ENCODE measurements around the gene AR. TPM values are rescaled to one million over a fixed set of nuclear protein-coding genes. Genes with fewer than 3 reads are reported as not detected.

The AR gene
- total and polyA plus RNA-seq, 2 of the 8 experiments (the other 6 are each of a cell fraction or from before 2014, with no cell fraction given), result 7.1 to 10.7 TPM

GRCh38 chrX:67723580-67724351 lies 179.9 kb downstream of the AR start:
- H3K79me1 ChIP-seq (ENCODE audit: low read depth, low read length), result no peaks in the 10 kb centered on the region
- no peak overlapping the region for H3K4me2 ChIP-seq (ENCODE audit: insufficient read depth in 1 of 2, low read depth in 2 of 2, low read length in 2 of 2)
- H3K36me3 ChIP-seq (ENCODE audit: control insufficient read depth in 2 of 4, insufficient read depth in 4 of 4, low read length in 3 of 4), result peaks cover 0 to 5% (median 1%) of the 10 kb centered on the region in 4 experiments; a peak in 1 of 8 replicates
- H3K9ac ChIP-seq (replicated peaks in 1 of 4; ENCODE audit: extremely low read depth in 1 of 4, low read depth in 3 of 4, low read length in 3 of 4), result no peak overlapping the region
- ChIA-PET POLR2A (ENCODE audit: partially characterized antibody) (no interaction called here), CTCF (ENCODE audit: partially characterized antibody) (interaction anchor here (0.7 to 1.1 kb wide), 2 partner anchors 364 to 422 kb away, joined by 3 read pairs; no protein-coding TSS in a partner anchor)
- no peak overlapping the region for H3K14ac ChIP-seq (ENCODE audit: insufficient read length)
- no peak overlapping the region for H2AK5ac ChIP-seq (ENCODE audit: low read depth, low read length)
- no peak overlapping the region for H3K18ac ChIP-seq (ENCODE audit: extremely low read depth, low read length)
- H3K9me3 ChIP-seq (ENCODE audit: insufficient read depth in 2 of 2, low read depth in 1 of 2, low read length in 1 of 2), result no peaks in the 10 kb centered on the region
- no peak overlapping the region for H3K4ac ChIP-seq (replicated peaks; ENCODE audit: insufficient read length, low read depth, low read length)
- no peak overlapping the region for H2AFZ ChIP-seq (ENCODE audit: low read length)
- FAIRE-seq (no peak), DNase-seq (ENCODE audit: low read depth in 1 of 2, low spot score in 2 of 2) (no peak)
- H4K20me1 ChIP-seq (replicated peaks in 1 of 2; ENCODE audit: control insufficient read depth in 1 of 2, insufficient read depth in 2 of 2, low read length in 2 of 2), result no peaks in the 10 kb centered on the region
- no peak overlapping the region for H3K56ac ChIP-seq (replicated peaks; ENCODE audit: insufficient read length, low read depth, low read length)
- no peaks in the 10 kb centered on the region for H3K79me2 ChIP-seq (ENCODE audit: control insufficient read depth in 1 of 2, insufficient read depth in 2 of 2, low read length in 2 of 2)
- H3K27ac ChIP-seq (ENCODE audit: low read depth, low read length), result no peak overlapping the region
- H4K91ac ChIP-seq (replicated peaks; ENCODE audit: insufficient read length, low read length), result no peak overlapping the region
- H3K4me3 ChIP-seq (ENCODE audit: extremely low read depth in 1 of 4, insufficient read depth in 2 of 4, low read depth in 3 of 4, low read length in 4 of 4), result no peak overlapping the region
- H4K5ac ChIP-seq (ENCODE audit: insufficient read length, low read depth, low read length), result no peak overlapping the region
- H3K4me1 ChIP-seq (replicated peaks in 1 of 4; ENCODE audit: control insufficient read depth in 3 of 4, insufficient read depth in 4 of 4, low read length in 3 of 4), result no peaks in the 10 kb centered on the region
- no peak overlapping the region for H2BK120ac ChIP-seq (replicated peaks; ENCODE audit: low read depth, low read length)
- H4K8ac ChIP-seq (ENCODE audit: extremely low read depth, insufficient read depth, low read length), result no peak overlapping the region
- H3K23ac ChIP-seq (ENCODE audit: insufficient read length), result no peak overlapping the region
- H2BK12ac ChIP-seq (ENCODE audit: low read depth, low read length), result no peak overlapping the region
- no peak for TF ChIP-seq CTCF (IDR thresholded peaks at IDR 0.05; ENCODE audit: control extremely low read depth in 1 of 3, insufficient read depth in 1 of 3, low read depth in 1 of 3, low read length in 3 of 3)
- TF ChIP-seq RXRA (IDR thresholded peaks at IDR 0.05; ENCODE audit: insufficient read depth, low read depth, low read length), result no peak
- TF ChIP-seq SP2 (IDR thresholded peaks at IDR 0.05; ENCODE audit: low read length), result no peak
- no peak for TF ChIP-seq CHD1 (IDR thresholded peaks at IDR 0.05; ENCODE audit: low read depth, low read length)
- TF ChIP-seq TAF1 (IDR thresholded peaks at IDR 0.05; ENCODE audit: low read depth, low read length), result no peak
- TF ChIP-seq EP300 (IDR thresholded peaks at IDR 0.05; ENCODE audit: borderline replicate concordance in 1 of 2, low read depth in 2 of 2, low read length in 2 of 2), result no peak
- no peak for TF ChIP-seq SUZ12 (IDR thresholded peaks at IDR 0.05; ENCODE audit: low read length)
- no peak for TF ChIP-seq TEAD4 (IDR thresholded peaks at IDR 0.05; ENCODE audit: low read depth, low read length)
- TF ChIP-seq PHF8 (conservative IDR thresholded peaks at IDR 0.05; ENCODE audit: low read depth, low read length), result no peak
- TF ChIP-seq SP4 (IDR thresholded peaks at IDR 0.05; ENCODE audit: low read length), result no peak
- H3K27me3 ChIP-seq (replicated peaks in 1 of 4; ENCODE audit: control insufficient read depth in 3 of 4, extremely low read depth in 1 of 4, insufficient read depth in 3 of 4, low read length in 3 of 4), result no peaks in the 10 kb centered on the region
- 88% methylated on average over 5 of the region's 5 CpGs; no CpG with 5 or more reads in 1 of the 2 experiments for WGBS, 2 experiments (ENCODE audit: extremely low coverage in 1 of 2, insufficient coverage in 1 of 2, insufficient read length in 1 of 2, insufficient replicate concordance in 2 of 2, low coverage in 1 of 2, low lambda C conversion rate in 2 of 2, missing lambda C conversion rate in 1 of 2)
- H2BK5ac ChIP-seq (ENCODE audit: low read depth, low read length), result no peak overlapping the region
- no peak overlapping the region for H2BK20ac ChIP-seq (ENCODE audit: low read length)
- H2BK15ac ChIP-seq (ENCODE audit: low read length), result no peak overlapping the region
- no peaks in the 10 kb centered on the region; the same call in 1 of the 2 replicates for H3K23me2 ChIP-seq (ENCODE audit: low read depth, low read length)

All from H1 (cell line).